ENCODE data around the gene RTN4. TPM values are rescaled to one million over a fixed set of nuclear protein-coding genes. Genes with fewer than 3 reads are reported as not detected.

Gene RTN4
- total RNA-seq, 1 experiment from 2014 or later: 236 TPM

DNA sequence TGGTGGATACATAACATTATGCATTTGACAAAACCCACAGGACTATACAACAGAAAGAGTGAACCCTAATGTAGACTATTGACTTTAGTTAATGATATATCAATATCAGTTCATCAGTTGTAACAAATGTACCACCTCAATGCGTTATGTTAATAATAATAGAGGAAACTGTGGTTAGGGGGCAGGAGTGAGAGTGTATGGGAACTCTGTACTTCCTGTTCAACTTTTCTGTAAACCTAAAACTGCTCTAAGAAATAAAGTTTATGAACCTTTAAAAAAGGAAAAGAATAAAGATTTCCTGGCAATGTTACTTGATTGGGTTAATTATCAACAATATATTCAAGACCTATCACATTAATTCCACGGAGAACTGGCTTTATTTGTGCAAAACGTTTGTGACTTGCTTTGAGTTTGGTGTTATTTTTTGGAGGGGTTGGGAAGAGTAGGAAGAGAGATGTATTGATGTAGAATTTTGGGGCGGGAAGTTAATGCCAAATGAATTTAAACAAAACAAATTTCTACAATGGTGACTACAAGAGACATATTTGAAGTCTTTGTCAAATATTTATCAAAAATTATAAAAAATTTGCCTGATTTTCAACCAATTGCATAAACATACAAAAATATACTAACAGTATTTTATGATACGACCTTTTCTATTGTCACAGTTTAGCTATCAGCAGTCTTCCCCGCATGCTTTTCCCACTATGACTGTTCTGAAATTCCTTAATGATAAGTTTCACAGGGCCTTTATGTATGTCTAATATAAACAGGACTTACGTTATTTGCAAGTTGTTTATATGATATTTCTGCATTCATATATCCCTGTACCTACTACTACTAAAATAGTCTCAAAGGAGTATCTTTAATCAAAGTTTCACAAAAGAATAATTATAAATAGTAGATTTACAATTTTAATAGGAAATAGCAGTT, 2.1 kb upstream of the RTN4 start:
- peak overlapping the region; percentile 9; the same call in 1 of the 2 replicates for H3K4me3 ChIP-seq (ENCODE audit: low read depth, low read length)
- no TSS peak for BruUV-seq (replicated peaks)
- POLR2A ChIA-PET: no interaction called here
- TF ChIP-seq, protein P1, sequence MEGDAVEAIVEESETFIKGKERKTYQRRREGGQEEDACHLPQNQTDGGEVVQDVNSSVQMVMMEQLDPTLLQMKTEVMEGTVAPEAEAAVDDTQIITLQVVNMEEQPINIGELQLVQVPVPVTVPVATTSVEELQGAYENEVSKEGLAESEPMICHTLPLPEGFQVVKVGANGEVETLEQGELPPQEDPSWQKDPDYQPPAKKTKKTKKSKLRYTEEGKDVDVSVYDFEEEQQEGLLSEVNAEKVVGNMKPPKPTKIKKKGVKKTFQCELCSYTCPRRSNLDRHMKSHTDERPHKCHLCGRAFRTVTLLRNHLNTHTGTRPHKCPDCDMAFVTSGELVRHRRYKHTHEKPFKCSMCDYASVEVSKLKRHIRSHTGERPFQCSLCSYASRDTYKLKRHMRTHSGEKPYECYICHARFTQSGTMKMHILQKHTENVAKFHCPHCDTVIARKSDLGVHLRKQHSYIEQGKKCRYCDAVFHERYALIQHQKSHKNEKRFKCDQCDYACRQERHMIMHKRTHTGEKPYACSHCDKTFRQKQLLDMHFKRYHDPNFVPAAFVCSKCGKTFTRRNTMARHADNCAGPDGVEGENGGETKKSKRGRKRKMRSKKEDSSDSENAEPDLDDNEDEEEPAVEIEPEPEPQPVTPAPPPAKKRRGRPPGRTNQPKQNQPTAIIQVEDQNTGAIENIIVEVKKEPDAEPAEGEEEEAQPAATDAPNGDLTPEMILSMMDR (IDR thresholded peaks at IDR 0.05; ENCODE audit: insufficient read depth in 1 of 2, low read depth in 1 of 2, low read length in 1 of 2, severe bottlenecking in 1 of 2, unreplicated experiment in 1 of 2): no peak
- peak overlapping the region; percentile 88 for H3K4me3 Mint-ChIP-seq (ENCODE audit: unreplicated experiment)
- no peaks in the 10 kb centered on the region for H3K9me3 Mint-ChIP-seq (ENCODE audit: unreplicated experiment)
- no peak for DNase-seq
- no peaks in the 10 kb centered on the region for H3K9me3 ChIP-seq
- H3K4me1 Mint-ChIP-seq (ENCODE audit: low read depth, unreplicated experiment): peaks cover 13% of the 10 kb centered on the region
- H3K27me3 ChIP-seq (replicated peaks; ENCODE audit: control insufficient read depth, insufficient read depth, low read length): no peaks in the 10 kb centered on the region
- CTCF ChIA-PET: interaction anchor here (0.6 to 2.0 kb wide), 4 partner anchors 18 to 153 kb away, joined by 3 to 13 read pairs (median 3); no protein-coding TSS in a partner anchor
- peaks cover 29% of the 10 kb centered on the region for H3K36me3 Mint-ChIP-seq (ENCODE audit: insufficient read depth, unreplicated experiment)
- intact Hi-C loops (cut with micrococcal nuclease; ENCODE audit: unreplicated experiment): no loop called here
- peaks cover 22% of the 10 kb centered on the region for H3K4me1 ChIP-seq
- no peaks in the 10 kb centered on the region for H3K27me3 Mint-ChIP-seq (ENCODE audit: insufficient read depth, unreplicated experiment)
- H3K36me3 ChIP-seq (ENCODE audit: control insufficient read depth, insufficient read depth, low read length): no peaks in the 10 kb centered on the region
- no peak overlapping the region for H3K27ac Mint-ChIP-seq (ENCODE audit: unreplicated experiment)

DNA sequence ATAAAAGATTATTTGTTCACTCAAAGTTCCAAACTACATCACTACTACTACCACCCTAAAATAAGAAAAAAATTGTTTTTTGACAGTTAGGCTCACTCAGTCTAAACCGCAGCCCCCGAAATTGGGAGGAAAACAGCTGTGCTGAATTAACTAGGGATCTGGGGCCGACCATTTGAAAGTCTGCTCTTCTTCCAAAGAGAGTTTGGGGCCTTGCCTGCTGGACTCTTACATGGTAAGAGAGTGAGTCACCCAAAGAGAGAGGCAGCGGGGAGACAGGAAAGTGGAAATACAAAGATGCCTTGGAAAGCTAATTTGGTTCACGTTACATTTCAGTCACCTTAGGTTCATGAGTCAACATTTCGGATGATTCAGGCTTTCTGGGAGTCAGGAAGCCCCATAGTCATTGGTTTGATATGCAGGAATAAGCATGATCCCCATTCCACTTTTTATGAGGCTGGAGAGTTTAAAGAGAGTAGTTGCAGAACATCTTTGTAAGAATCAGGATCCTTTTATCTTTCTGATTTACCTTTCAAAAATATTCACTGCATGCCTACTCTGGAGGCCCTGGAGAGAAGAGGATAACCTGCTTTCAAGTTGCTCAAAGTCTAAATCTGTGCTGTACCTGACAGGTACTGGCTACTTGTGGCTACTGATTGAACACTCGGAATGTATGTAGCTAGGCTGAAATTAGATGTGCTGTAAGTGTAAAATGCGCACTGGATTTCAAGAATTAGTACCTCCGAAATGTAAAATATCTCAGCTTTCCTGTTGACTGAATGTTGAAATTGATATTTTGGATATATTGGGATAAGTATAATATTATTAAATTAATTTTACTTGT, 995 bp upstream of the RTN4 start:
- intact Hi-C loops (cut with micrococcal nuclease; ENCODE audit: unreplicated experiment): loop anchor here (2.0 kb wide), 1 partner anchor 182 kb away; the partner anchor contains the start of genes CLHC1 and RPS27A
- H3K36me3 Mint-ChIP-seq (ENCODE audit: insufficient read depth, unreplicated experiment): peaks cover 39% of the 10 kb centered on the region
- POLR2A ChIA-PET: interaction anchor here (0.6 to 1.6 kb wide), 15 partner anchors 26 to 468 kb away, joined by 3 to 12 read pairs (median 5); partner anchors contain the start of genes CFAP36, CLHC1 and RPS27A

More for the DNA sequence above, 995 bp upstream of the RTN4 start:
- Mint-ChIP-seq H3K27ac (ENCODE audit: unreplicated experiment) (peak overlapping the region; percentile 89), H3K4me1 (ENCODE audit: low read depth, unreplicated experiment) (peaks cover 13% of the 10 kb centered on the region), H3K4me3 (ENCODE audit: unreplicated experiment) (peak overlapping the region; percentile 88), H3K9me3 (ENCODE audit: unreplicated experiment) (no peaks in the 10 kb centered on the region), H3K27me3 (ENCODE audit: insufficient read depth, unreplicated experiment) (no peaks in the 10 kb centered on the region)
- Histone ChIP-seq H3K27me3 (replicated peaks; ENCODE audit: control insufficient read depth, insufficient read depth, low read length) (no peaks in the 10 kb centered on the region), H3K9me3 (no peaks in the 10 kb centered on the region), H3K4me1 (peaks cover 33% of the 10 kb centered on the region), H3K4me3 (ENCODE audit: low read depth, low read length) (peak overlapping the region; percentile 34), H3K36me3 (ENCODE audit: control insufficient read depth, insufficient read depth, low read length) (no peaks in the 10 kb centered on the region)
- TSS peak; percentile 83 for BruUV-seq (replicated peaks)
- peak; percentile 54 to 66 for DNase-seq
- TF ChIP-seq, protein P1 (IDR thresholded peaks at IDR 0.05; ENCODE audit: insufficient read depth in 1 of 2, low read depth in 1 of 2, low read length in 1 of 2, severe bottlenecking in 1 of 2, unreplicated experiment in 1 of 2): no peak
- CTCF ChIA-PET: interaction anchor here (0.6 to 2.0 kb wide), 14 partner anchors 19 to 548 kb away, joined by 3 to 16 read pairs (median 6); no protein-coding TSS in a partner anchor
